Activated B cell treated with CpG ODN at 0.5 μM for 24 hours (primary cell): Measurements from ENCODE around the gene RGMB. TPM values are rescaled to one million over a fixed set of nuclear protein-coding genes. Genes with fewer than 3 reads are reported as not detected.

ENCODE experiments used
- ATAC-seq: fragments of 200-7000 bp; cut with Tn5 transposase; one replicate; pipeline ENCODE4 v1.10.0; 2021; ENCODE audit warnings: low read depth, mild to moderate bottlenecking, moderate library complexity
- CTCF ChIA-PET: fragments of 350-600 bp; sonication (Branson Sonifier 250); formaldehyde crosslinking; loops from one replicate; lab custom pipeline; 2021; ENCODE audit warnings: antibody characterized with exemption; lab: Charles Lee
- POLR2A ChIA-PET: fragments of 350-600 bp; sonication (Branson Sonifier 250); formaldehyde crosslinking; loops from one replicate; lab custom pipeline; 2021; ENCODE audit warnings: antibody characterized with exemption; lab: Charles Lee
- DNase-seq: peaks from one replicate; pipeline ENCODE4 v3.0.0; 2022
- H3K27ac Mint-ChIP-seq: one replicate; pipeline ENCODE4 v1.8.0; 2020; ENCODE audit warnings: mixed read lengths
- H3K27me3 Mint-ChIP-seq: one replicate; pipeline ENCODE4 v1.8.0; 2021; ENCODE audit warnings: mixed read lengths
- H3K36me3 Mint-ChIP-seq: one replicate; pipeline ENCODE4 v1.8.0; 2021; ENCODE audit warnings: low read depth, mixed read lengths
- H3K4me1 Mint-ChIP-seq: one replicate; pipeline ENCODE4 v1.8.0; 2021; ENCODE audit warnings: mixed read lengths
- H3K4me3 Mint-ChIP-seq: one replicate; pipeline ENCODE4 v1.8.0; 2020; ENCODE audit warnings: mild to moderate bottlenecking, mixed read lengths
- H3K9me3 Mint-ChIP-seq: one replicate; pipeline ENCODE4 v1.8.0; 2020; ENCODE audit warnings: mixed read lengths
- intact Hi-C: fragments of 100-400 bp; cut with micrococcal nuclease; formaldehyde crosslinking; loops from one replicate; pipeline ENCODE4 v1.15.1; 2024
- total RNA-seq: library from RNA; stranded (reverse); gene quantifications from 2 replicates; pipeline ENCODE4 v1.2.3, GENCODE V29; 2022
- TF ChIP-seq, protein P1 (sequence below): fragments of 200-600 bp; IDR thresholded peaks from one replicate; pipeline ENCODE4 v1.8.0; 2022; ENCODE audit warnings: antibody characterized with exemption, mild to moderate bottlenecking

Gene RGMB
- total RNA-seq, 1 donor from 2014 or later: 13.8 TPM

DNA sequence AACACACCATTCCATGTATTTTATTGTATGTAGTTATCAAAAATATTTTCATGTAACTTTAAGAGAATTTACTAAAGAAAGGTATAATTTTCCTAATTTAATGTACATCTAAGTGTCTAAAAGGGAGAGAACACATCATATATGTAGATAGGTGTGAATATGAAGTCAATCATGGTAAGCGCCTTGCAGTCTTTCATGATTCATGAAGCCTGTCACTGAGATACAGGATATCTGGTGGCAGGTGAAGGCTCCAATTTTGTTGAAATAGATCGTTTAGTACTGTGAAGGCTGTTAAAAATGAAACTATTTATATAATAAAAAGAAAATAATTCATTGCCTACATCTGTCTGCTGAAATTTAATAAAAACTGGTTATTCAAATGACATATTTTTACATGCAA, 15.5 kb upstream of the RGMB start:
- intact Hi-C loops: no loop called here
- ATAC-seq (no peak), DNase-seq (no peak)
- TF ChIP-seq, protein P1, sequence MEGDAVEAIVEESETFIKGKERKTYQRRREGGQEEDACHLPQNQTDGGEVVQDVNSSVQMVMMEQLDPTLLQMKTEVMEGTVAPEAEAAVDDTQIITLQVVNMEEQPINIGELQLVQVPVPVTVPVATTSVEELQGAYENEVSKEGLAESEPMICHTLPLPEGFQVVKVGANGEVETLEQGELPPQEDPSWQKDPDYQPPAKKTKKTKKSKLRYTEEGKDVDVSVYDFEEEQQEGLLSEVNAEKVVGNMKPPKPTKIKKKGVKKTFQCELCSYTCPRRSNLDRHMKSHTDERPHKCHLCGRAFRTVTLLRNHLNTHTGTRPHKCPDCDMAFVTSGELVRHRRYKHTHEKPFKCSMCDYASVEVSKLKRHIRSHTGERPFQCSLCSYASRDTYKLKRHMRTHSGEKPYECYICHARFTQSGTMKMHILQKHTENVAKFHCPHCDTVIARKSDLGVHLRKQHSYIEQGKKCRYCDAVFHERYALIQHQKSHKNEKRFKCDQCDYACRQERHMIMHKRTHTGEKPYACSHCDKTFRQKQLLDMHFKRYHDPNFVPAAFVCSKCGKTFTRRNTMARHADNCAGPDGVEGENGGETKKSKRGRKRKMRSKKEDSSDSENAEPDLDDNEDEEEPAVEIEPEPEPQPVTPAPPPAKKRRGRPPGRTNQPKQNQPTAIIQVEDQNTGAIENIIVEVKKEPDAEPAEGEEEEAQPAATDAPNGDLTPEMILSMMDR: no peak
- Mint-ChIP-seq H3K9me3 (peaks cover 5% of the 10 kb centered on the region), H3K27me3 (peaks cover 20% of the 10 kb centered on the region), H3K4me3 (no peak overlapping the region), H3K36me3 (no peaks in the 10 kb centered on the region), H3K4me1 (no peaks in the 10 kb centered on the region), H3K27ac (no peak overlapping the region)
- ChIA-PET CTCF (no interaction called here), POLR2A (no interaction called here)

DNA sequence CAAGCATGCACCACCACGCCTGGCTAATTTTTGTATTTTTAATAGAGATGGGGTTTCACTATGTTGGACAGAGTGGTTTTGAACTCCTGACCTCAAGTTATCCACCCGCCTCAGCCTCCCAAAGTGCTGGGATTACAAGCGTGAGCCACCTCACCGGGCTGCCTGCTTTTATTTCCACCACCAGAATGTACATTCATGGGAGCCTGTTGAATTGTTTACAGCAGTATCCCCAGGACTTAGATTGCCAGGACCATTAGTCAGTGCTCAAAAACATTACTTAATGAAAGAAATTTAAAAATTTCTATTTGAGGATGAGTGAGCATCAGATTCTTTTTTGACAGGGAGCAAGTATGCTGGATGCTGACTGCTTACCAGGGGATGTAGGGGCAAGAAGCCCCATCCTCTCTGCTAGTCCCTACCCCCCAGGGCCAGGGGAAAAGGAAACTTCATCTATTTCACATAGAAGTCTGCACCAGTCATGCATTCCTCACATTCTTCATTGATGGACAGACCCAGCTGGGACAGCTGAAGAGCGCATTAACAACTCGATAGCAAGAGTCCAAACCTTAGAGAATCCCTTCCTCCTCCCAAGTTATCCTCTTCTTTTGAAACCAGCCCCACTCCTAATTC, 10.3 kb upstream of the RGMB start:
- Mint-ChIP-seq H3K4me3 (no peak overlapping the region), H3K9me3 (no peaks in the 10 kb centered on the region), H3K27ac (no peak overlapping the region), H3K4me1 (peaks cover 2% of the 10 kb centered on the region), H3K36me3 (no peaks in the 10 kb centered on the region), H3K27me3 (peaks cover 36% of the 10 kb centered on the region)
- CTCF ChIA-PET: no interaction called here
- intact Hi-C loops: no loop called here
- TF ChIP-seq, protein P1: no peak
- no peak for DNase-seq
- POLR2A ChIA-PET: no interaction called here
- no peak for ATAC-seq

DNA sequence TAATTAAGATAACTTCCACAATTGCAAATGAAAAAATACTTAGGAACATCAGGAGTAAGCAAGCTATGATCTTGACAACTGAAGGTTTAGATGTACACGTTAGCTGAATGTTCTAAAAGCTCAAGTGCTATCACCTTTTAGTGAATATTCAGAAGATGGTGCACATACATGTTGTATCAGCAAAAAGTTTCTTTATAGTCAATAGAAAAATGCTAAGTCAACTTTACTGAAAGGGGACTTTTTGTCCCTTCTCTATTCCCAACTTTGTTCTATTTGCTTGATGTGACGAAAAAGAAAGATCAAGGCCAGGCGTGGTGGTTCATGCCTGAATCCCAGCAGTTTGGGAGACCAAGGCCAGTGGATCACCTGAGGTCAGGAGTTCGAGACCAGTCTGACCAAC, 7.6 kb upstream of the RGMB start:
- no peak overlapping the region for H3K4me3 Mint-ChIP-seq
- H3K9me3 Mint-ChIP-seq: no peaks in the 10 kb centered on the region
- ATAC-seq (no peak), DNase-seq (no peak)
- intact Hi-C loops: loop anchor here (5.0 kb wide), 1 partner anchor 1234 kb away; no protein-coding TSS in a partner anchor
- ChIA-PET POLR2A (no interaction called here), CTCF (no interaction called here)
- H3K27ac Mint-ChIP-seq: no peak overlapping the region
- H3K4me1 Mint-ChIP-seq: peaks cover 14% of the 10 kb centered on the region
- H3K36me3 Mint-ChIP-seq: no peaks in the 10 kb centered on the region
- TF ChIP-seq, protein P1: no peak
- peaks cover 43% of the 10 kb centered on the region for H3K27me3 Mint-ChIP-seq

DNA sequence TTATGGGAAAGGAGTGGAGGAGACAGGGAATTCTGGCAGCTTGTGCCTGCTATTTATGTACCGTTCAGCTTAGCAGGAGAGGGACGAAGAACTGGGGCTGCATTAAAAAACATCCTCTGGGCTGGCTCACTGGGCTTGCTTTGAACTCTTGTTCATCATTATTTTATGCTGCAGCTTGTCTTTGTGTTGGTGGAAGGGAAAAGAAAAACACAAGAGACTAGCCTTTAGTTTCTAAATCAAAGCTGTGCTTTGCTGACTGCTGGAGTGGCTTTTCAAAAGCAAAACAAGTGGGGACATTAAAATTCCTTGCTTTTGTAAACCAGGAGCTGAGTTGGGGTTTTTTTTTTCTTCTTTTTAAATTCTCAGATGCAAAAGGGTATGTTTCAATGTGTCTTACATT, 5.9 kb upstream of the RGMB start:
- TF ChIP-seq, protein P1: no peak
- Mint-ChIP-seq H3K9me3 (no peaks in the 10 kb centered on the region), H3K4me3 (peak overlapping the region; percentile 13), H3K36me3 (no peaks in the 10 kb centered on the region), H3K27me3 (peaks cover 33% of the 10 kb centered on the region), H3K4me1 (peaks cover 32% of the 10 kb centered on the region), H3K27ac (no peak overlapping the region)
- ChIA-PET POLR2A (interaction anchor here (0.6 to 0.7 kb wide), 2 partner anchors 167 to 1831 kb away, joined by 3 read pairs; no protein-coding TSS in a partner anchor), CTCF (interaction anchor here (0.9 to 3.7 kb wide), 6 partner anchors 9 to 1537 kb away, joined by 3 to 35 read pairs (median 14); no protein-coding TSS in a partner anchor)
- intact Hi-C loops: loop anchor here (5.0 kb wide), 1 partner anchor 1235 kb away; no protein-coding TSS in a partner anchor
- ATAC-seq: no peak
- DNase-seq: no peak

DNA sequence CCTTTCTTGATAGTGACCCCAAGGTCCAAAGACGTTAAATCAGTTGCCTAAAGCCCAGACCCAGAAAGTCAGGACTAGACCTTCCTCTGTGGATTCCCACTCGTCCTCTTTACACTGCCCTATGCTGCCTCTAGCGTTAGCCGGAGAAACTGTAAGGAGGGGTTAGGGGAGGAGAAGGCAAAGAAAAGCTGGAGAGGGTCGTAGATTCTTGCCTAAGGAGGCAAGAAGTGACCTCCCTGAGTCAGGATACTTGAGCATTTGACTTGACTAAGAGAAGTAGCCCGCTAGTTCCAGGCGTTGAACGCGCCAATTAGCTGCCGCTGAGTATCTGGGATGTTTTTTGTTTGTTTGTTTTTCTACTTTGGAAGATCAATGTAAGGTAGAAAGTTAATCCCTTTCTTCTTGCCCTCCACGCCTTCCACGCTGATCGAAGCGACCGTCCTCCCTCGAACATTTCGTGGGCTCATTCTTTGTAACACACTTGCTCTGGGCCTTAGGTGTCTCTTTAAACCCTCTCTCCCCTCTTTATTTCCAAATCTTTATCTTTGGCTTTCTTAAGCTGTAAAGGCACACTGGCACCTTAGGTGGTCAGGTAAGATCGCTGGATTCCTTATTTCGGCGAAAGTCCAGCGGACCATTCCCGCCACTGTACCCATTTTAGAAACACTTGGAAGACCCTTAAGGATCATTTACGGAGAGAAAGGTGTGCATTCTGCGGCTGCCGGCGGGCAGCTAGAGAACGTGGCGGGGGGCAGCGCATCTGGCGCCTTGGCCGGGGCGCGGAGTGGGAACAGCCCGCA, 5.1 kb upstream of the RGMB start:
- peak; percentile 28 for ATAC-seq
- Mint-ChIP-seq H3K36me3 (peaks cover 4% of the 10 kb centered on the region), H3K4me1 (peaks cover 39% of the 10 kb centered on the region), H3K9me3 (no peaks in the 10 kb centered on the region), H3K27ac (no peak overlapping the region), H3K27me3 (peaks cover 29% of the 10 kb centered on the region), H3K4me3 (peak overlapping the region; percentile 96)
- CTCF ChIA-PET: interaction anchor here (0.6 to 3.7 kb wide), 14 partner anchors 9 to 1538 kb away, joined by 3 to 35 read pairs (median 4); no protein-coding TSS in a partner anchor
- peak; percentile 28 for DNase-seq
- intact Hi-C loops: loop anchor here (5.0 kb wide), 1 partner anchor 1236 kb away; no protein-coding TSS in a partner anchor
- POLR2A ChIA-PET: interaction anchor here (0.6 to 1.2 kb wide), 3 partner anchors 167 to 1585 kb away, joined by 3 to 7 read pairs (median 6); no protein-coding TSS in a partner anchor
- TF ChIP-seq, protein P1: no peak
